HG02981 (cell line): Measurements from ENCODE around the gene EME1.
"Not testable (repeated sequence)": the region's sequence is repeated elsewhere in the genome, so short reads cannot be mapped to it uniquely, and the experiment has no call there.

Experiments
- ATAC-seq: cut with Tn5 transposase; IDR thresholded peaks from one replicate; pipeline ENCODE4 v1.9.1; 2021; ENCODE audit warnings: mild to moderate bottlenecking, moderate library complexity; ENCODE audit not compliant: unreplicated experiment

EME1 gene

GRCh38 chr17:50372758-50373556, at the start of gene EME1, which contains the start of gene MRPL27:
Gene EME1 (plus strand): TSS chr17:50373229. CDS start chr17:50375209, 1,980 bp downstream.
Gene MRPL27 (minus strand): TSS chr17:50373184. CDS start chr17:50373170, 14 bp downstream.
- peak; percentile 90 for ATAC-seq

- ATAC-seq, result no peak
Measured at GRCh38 chr17:50325906-50326305, 47.1 kb upstream of the EME1 start.

- ATAC-seq, result no peak
Measured at GRCh38 chr17:50326831-50327364, 46.1 kb upstream of the EME1 start.

GRCh38 chr17:50328363-50329325, 44.4 kb upstream of the EME1 start:
- ATAC-seq, result no peak

- ATAC-seq, result no peak
Measured at GRCh38 chr17:50329716-50330115, 43.3 kb upstream of the EME1 start.

- no peak for ATAC-seq
Measured at GRCh38 chr17:50330151-50330775, 42.8 kb upstream of the EME1 start.

- ATAC-seq, result no peak
Measured at GRCh38 chr17:50331085-50331791, 41.8 kb upstream of the EME1 start.

- no peak for ATAC-seq
Measured at GRCh38 chr17:50332196-50332595, 40.8 kb upstream of the EME1 start.

GRCh38 chr17:50333291-50334057, 39.6 kb upstream of the EME1 start:
- ATAC-seq, result not testable (repeated sequence)

- ATAC-seq, result no peak
Measured at GRCh38 chr17:50337956-50338355, 35.1 kb upstream of the EME1 start.

GRCh38 chr17:50338645-50339044, 34.4 kb upstream of the EME1 start:
- no peak for ATAC-seq

GRCh38 chr17:50339381-50339780, 33.6 kb upstream of the EME1 start:
- ATAC-seq, result no peak

- no peak for ATAC-seq
Measured at GRCh38 chr17:50344731-50345365, 28.2 kb upstream of the EME1 start.

GRCh38 chr17:50345432-50346312, 27.4 kb upstream of the EME1 start, which contains the start of gene XYLT2:
Gene XYLT2 (plus strand): TSS chr17:50346126. CDS start chr17:50346141, 15 bp downstream.
- ATAC-seq, result peak; percentile 71

- ATAC-seq, result peak; percentile 45
Measured at GRCh38 chr17:50346313-50347116, 26.5 kb upstream of the EME1 start.

GRCh38 chr17:50347117-50347893, 25.7 kb upstream of the EME1 start:
- ATAC-seq, result no peak
